Effector CD8-positive, alpha-beta T cell (primary cell): ENCODE results near the gene THBD.

Experiments
- DNase-seq: peaks from one replicate; lab custom pipeline; 2025; lab: John Stamatoyannopoulos, UW

Gene THBD

DNA sequence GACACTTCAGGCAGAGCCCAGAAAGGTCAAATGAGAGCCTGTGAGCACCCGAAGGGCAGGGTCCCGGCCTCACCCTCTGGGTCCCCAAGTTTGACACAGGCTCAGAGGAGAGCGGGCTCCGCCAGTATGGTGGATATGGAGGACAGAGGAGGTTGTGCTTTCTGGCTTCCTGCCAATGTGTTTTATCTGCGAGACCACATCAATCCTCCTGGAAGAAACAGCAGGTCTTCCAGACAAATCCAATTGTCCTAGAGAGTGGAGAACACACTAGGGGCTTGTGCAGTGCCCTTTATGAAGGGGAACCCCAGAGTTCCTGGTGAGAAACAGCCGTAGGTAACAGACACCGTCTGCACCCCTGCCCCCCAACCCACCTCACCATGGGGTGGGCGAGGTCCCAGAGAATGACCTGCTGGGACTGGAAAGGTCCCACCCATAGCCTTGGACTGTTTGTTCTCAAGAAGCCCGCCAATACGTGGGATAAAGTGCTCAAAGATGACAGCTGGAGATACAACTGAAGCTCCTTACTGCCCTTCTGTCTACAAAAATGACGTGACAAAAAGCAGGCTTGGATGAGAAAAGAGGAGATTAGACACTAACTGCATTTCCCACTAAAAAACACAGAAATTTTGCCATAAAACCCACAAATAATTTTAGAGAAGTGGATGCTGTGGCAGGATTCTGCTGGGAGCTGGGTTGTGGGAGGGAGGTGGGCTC is 38.3 kb downstream of the THBD start:
- no peak for DNase-seq

- no peak for DNase-seq
Observed at GRCh38 chr20:23010096-23010495, 39.4 kb downstream of the THBD start.

DNA sequence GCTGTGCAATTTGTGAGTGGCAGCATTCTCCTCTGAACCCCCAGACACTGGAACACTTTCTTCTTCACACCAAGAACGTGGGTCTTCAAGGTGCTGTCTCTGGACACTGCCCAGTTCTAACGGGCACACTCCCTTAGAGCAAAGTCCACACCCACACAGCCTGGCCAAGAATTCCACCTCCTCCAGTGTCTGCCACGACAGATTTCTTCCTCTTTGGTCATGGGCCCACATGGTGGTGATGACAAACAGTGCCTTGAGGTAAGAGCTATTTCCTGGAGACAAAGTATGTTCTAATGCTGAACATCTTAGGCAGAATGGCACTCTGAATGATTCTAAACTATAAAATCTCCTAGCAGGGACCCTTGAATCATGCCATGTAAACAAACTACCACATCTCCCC is 39.8 kb downstream of the THBD start:
- no peak for DNase-seq

DNA sequence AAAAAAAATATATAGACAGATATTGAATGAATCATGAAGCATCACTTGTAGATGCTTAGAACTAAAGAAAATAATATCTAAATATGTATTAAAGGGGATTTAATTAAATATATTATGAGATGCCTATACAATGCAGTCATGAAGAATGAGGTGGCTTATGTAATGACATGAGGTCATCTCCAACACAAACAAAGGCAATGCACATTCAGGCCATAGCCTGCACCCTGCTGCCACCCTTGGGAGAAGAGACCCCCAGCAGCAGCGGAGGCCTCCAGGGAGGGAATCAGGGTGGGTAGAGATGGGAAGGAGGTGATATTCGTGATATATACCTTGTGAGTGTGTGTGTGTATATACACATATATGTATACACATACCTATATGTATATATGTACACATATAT is 40.8 kb downstream of the THBD start:
- DNase-seq, result no peak

GRCh38 chr20:23007886-23008655 is 41.4 kb downstream of the THBD start:
- DNase-seq, result no peak

DNA sequence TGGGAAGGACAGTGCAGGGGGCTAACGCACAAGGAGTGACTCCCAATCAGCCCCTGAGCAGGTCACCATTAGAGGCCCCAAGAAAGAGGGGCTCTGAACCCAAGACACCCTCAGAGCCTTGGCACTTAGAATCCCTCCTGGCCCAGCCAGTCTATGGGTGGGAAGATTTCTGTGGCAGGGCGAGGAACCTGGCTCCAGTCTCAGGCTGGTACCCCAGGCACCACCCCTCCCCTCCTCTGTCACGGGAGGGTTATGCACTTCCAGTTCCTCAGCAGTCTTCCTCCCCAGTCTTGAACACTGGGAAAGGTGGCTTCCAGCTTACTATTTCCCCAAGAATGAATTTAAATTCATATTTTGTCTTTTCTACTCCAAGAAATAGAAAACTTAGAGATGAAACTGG is 42.0 kb downstream of the THBD start:
- DNase-seq, result no peak

- no peak for DNase-seq
Observed at GRCh38 chr20:23005776-23006175, 43.7 kb downstream of the THBD start.

- no peak for DNase-seq
Observed at GRCh38 chr20:23003881-23004460, 45.5 kb downstream of the THBD start.

DNA sequence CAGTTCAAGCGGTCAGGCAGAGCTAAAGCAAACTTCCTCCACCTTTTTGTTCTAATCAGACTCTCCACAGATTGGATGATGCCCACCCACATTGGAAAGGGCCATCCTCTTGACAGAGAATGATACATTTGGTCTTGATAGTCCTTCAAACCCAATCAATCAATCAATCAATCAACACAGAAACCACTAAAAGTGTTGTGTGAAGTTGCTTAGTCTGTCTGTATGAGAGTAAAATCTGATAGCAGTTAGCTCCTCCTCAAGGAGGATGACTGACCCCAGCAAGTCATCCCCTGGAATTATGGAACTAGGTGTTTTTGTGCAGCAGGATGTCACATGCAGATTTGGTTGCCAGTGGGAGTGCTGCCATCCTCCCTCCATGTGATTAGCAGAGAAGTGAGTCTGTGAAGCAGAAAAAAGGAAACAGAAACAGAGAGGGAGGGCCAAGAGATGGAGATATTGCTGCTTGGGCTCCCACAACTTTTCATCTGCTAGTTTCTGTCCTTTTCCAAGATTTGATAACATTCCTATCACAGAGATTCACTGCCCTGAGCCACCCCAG is 46.3 kb downstream of the THBD start:
- no peak for DNase-seq

GRCh38 chr20:23002276-23002675 is 47.2 kb downstream of the THBD start:
- DNase-seq, result no peak

GRCh38 chr20:23000232-23000947 is 49.1 kb downstream of the THBD start:
- DNase-seq, result no peak

DNA sequence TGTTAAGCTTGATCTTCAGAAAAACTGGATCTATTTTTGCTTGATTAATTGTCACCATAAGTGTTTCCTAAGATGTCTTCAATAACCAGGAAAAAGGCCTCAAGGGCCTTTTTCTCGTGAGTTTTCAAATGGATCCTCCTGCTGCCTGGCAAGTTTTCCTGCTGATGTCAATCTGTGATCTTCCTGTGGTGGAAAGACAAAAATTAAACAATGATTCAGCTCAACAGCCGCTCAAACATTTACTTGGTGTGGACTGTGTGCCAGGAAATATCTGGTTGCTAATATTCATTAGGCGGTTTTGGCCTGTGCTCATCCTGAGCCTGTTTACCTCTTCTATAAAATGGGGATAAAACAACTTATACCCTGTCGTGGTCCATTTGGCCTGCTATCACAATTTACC is 49.7 kb downstream of the THBD start:
- no peak for DNase-seq

DNA sequence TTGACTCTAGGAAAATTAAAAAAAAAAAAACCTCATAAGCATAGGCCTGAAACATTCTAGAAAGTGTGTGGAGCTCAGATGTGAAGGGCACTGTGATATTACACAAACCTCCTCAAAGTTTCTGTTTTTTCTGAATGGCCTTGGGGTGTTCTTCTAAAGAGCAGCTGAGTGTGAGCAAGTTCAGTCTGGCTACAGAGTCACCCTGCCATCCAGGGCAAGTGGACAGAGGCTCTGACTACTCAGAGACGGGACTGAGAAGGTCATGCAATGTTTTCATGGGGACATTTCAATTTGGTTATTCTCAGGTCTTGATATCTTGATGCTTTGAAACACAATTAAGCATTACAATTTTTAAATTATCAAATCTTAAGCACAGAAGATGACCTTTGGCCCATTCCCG is 51.0 kb downstream of the THBD start:
- no peak for DNase-seq

DNA sequence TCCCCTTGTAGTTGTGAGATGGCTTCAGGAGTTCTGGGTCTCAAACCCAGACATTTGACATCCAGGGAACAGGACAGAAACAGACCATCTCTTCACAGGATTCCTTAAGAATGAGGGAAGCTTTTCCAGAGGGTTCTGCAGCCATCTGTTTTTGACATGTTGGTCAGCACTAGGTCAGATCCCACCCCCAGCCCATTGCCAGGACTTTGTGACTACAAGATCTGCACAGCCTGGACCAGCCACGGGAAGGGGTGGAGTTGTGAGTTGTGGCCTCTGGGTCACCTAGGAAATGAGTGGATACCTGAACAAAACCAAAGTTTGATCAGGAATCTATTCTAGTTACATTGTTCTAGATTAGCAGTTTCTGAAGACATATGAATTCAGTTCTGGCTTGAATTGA is 53.5 kb downstream of the THBD start:
- no peak for DNase-seq
